K562 (cell line): ENCODE results near the gene GPR35. TPM values are rescaled to one million over a fixed set of nuclear protein-coding genes. Genes with fewer than 3 reads are reported as not detected.

Experiments used
- ATAC-seq: fragments of 200-7000 bp; cut with Tn5 transposase; 3 replicates; pipeline ENCODE4 v1.9.1; 2020; ENCODE audit warnings: moderate library complexity
- BruUV-seq: library from RNA; stranded (reverse); fragments of 400-500 nt; replicated peaks from 2 replicates; lab custom pipeline; 2021; lab: Mats Ljungman, UMichigan
- CTCF ChIA-PET: fragments of 300-600 bp; formaldehyde crosslinking; extraction: SDS; loops from one replicate; lab custom pipeline; 2021; ENCODE audit warnings: low intra/inter-chr PET ratio; lab: Yijun Ruan, JAX
- POLR2A ChIA-PET: fragments of 300-600, 350-650 bp; sonication (Branson Sonifier 250); formaldehyde crosslinking; extraction: SDS; loops from one replicate; lab custom pipeline; 2021; ENCODE audit warnings: antibody characterized with exemption, inconsistent platforms; lab: Yijun Ruan, JAX
- DNase-seq, 4 experiments: peaks; one replicate each; pipeline versions ENCODE4 v3.0.0 to v3.0.0-alpha.2; 2011 to 2018; ENCODE audit warnings: low spot score in 3 of 4, mixed read lengths in 3 of 4; ENCODE audit errors: extremely low read depth in 1 of 4
- FAIRE-seq: peaks from 2 replicates; lab custom pipeline; 2011; peaks lifted over from hg19 to GRCh38; lab: Jason Lieb, UNC
- H2AFZ ChIP-seq: 2 replicates; pipeline ENCODE4 v1.6.0; 2011; ENCODE audit warnings: low read depth, low read length, control low read depth, inconsistent platforms
- H3K27ac ChIP-seq: fragments of 200-600 bp; 3 replicates; pipeline ENCODE4 v1.8.0; 2011; ENCODE audit warnings: low read depth, mild to moderate bottlenecking, control low read depth, inconsistent platforms, low read length, moderate library complexity, mixed read lengths; ENCODE audit errors: extremely low read depth
- H3K27me3 ChIP-seq, 2 experiments: fragments of 300-600 bp in 1 of 2; 2 replicates in 1 of 2; 3 replicates in 1 of 2; pipeline versions ENCODE4 v1.6.0 to v1.8.0; 2011; ENCODE audit warnings: inconsistent platforms in 2 of 2, low read length in 2 of 2, mild to moderate bottlenecking in 1 of 2, mixed read lengths in 1 of 2, moderate library complexity in 1 of 2; ENCODE audit not compliant: control insufficient read depth in 2 of 2, insufficient read depth in 2 of 2
- H3K36me3 ChIP-seq: fragments of 300-600 bp; 3 replicates; pipeline ENCODE4 v1.8.0; 2011; ENCODE audit warnings: mild to moderate bottlenecking, low read length, inconsistent platforms; ENCODE audit not compliant: control insufficient read depth, insufficient read depth
- H3K4me1 ChIP-seq, 2 experiments: fragments of 200-600 bp in 1 of 2; replicated peaks in 1 of 2; 2 replicates in 1 of 2; 3 replicates in 1 of 2; pipeline versions ENCODE4 v1.5.1 to v1.8.0; 2011; ENCODE audit warnings: inconsistent platforms in 2 of 2, low read length in 2 of 2, mild to moderate bottlenecking in 1 of 2, mixed read lengths in 1 of 2, moderate library complexity in 1 of 2; ENCODE audit not compliant: control insufficient read depth in 2 of 2, insufficient read depth in 2 of 2
- H3K4me2 ChIP-seq: 2 replicates; pipeline ENCODE4 v1.6.1; 2011; ENCODE audit warnings: low read length, control low read depth, inconsistent platforms, mixed read lengths; ENCODE audit not compliant: insufficient read depth
- H3K4me3 ChIP-seq: fragments of 200-600 bp; sonication (generic), shearing (Covaris generic); 2 replicates; pipeline ENCODE4 v1.5.1; 2016; ENCODE audit warnings: control low read depth, inconsistent platforms
- H3K79me2 ChIP-seq: fragments of 200-600 bp; 3 replicates; pipeline ENCODE4 v1.8.0; 2011; ENCODE audit warnings: low read length, inconsistent platforms; ENCODE audit not compliant: control insufficient read depth, insufficient read depth
- H3K9ac ChIP-seq, 2 experiments: 2 replicates each; pipeline versions ENCODE4 v1.6.0 to v1.6.1; 2011; ENCODE audit warnings: low read depth in 2 of 2, low read length in 2 of 2, control low read depth in 1 of 2, inconsistent platforms in 1 of 2, mild to moderate bottlenecking in 1 of 2, mixed read lengths in 1 of 2; ENCODE audit not compliant: insufficient read depth in 1 of 2
- H3K9me1 ChIP-seq: one replicate; pipeline ENCODE4 v1.6.0; 2011; ENCODE audit warnings: inconsistent platforms, mild to moderate bottlenecking, low read length, moderate library complexity; ENCODE audit not compliant: control insufficient read depth, insufficient read depth
- H3K9me3 ChIP-seq: replicated peaks from 2 replicates; pipeline ENCODE4 v1.5.1; 2011; ENCODE audit warnings: low read depth, low read length, inconsistent platforms; ENCODE audit not compliant: control insufficient read depth, insufficient read depth
- H4K20me1 ChIP-seq: replicated peaks from 2 replicates; pipeline ENCODE4 v1.6.1; 2011; ENCODE audit warnings: low read length, inconsistent platforms, mixed read lengths; ENCODE audit not compliant: control insufficient read depth, insufficient read depth
- ARID1B ChIP-seq: fragments of 450-650 bp; IDR thresholded peaks from 2 replicates; pipeline ENCODE4 v1.6.1; 2016; ENCODE audit warnings: antibody characterized with exemption, mild to moderate bottlenecking, inconsistent platforms
- BHLHE40 ChIP-seq: IDR thresholded peaks from 2 replicates; pipeline ENCODE4 v1.6.1; 2011; ENCODE audit warnings: low read length, improper control_type of control experiment
- CC2D1A ChIP-seq: fragments of 450-650 bp; IDR thresholded peaks from 2 replicates; pipeline ENCODE4 v1.6.1; 2017; ENCODE audit warnings: mild to moderate bottlenecking
- DDX20 ChIP-seq: fragments of 450-650 bp; IDR thresholded peaks from 2 replicates; pipeline ENCODE4 v1.6.1; 2016; ENCODE audit warnings: missing genetic modification characterization, low read depth, mild to moderate bottlenecking, missing compliant biosample characterization, moderate library complexity
- FOSL1 ChIP-seq: fragments of 200-800 bp; sonication (Bioruptor generic); conservative IDR thresholded peaks from 2 replicates; pipeline ENCODE4 v1.6.1; 2016; ENCODE audit warnings: missing genetic modification characterization, missing compliant biosample characterization
- HDAC6 ChIP-seq: IDR thresholded peaks from 2 replicates; pipeline ENCODE4 v1.6.1; 2012; ENCODE audit warnings: low read depth, mild to moderate bottlenecking, control low read depth, inconsistent platforms, low read length, moderate library complexity
- HDAC8 ChIP-seq: fragments of 450-650 bp; IDR thresholded peaks from 2 replicates; pipeline ENCODE4 v1.6.1; 2016; ENCODE audit warnings: mild to moderate bottlenecking, missing genetic modification characterization, moderate library complexity, missing compliant biosample characterization
- KLF10 ChIP-seq: fragments of 250-450 bp; sonication (Bioruptor Pico); IDR thresholded peaks from 2 replicates; pipeline ENCODE4 v1.6.1; 2021; ENCODE audit warnings: matching md5 sums
- NR1H2 ChIP-seq: sonication (generic); formaldehyde crosslinking; IDR thresholded peaks from 2 replicates; pipeline ENCODE4 v1.4.0; 2020; ENCODE audit warnings: mild to moderate bottlenecking, missing genetic modification reagents
- NRF1 ChIP-seq, 2 experiments: fragments of 450-650 bp; IDR thresholded peaks in 1 of 2; conservative IDR thresholded peaks in 1 of 2; 2 replicates each; pipeline ENCODE4 v1.6.1; 2014; ENCODE audit warnings: mild to moderate bottlenecking in 2 of 2
- RBM14 ChIP-seq: fragments of 200-400 bp; formaldehyde crosslinking; IDR thresholded peaks from 2 replicates; pipeline ENCODE4 v1.6.1; 2018; ENCODE audit warnings: low read depth, mild to moderate bottlenecking, low read length, moderate library complexity, borderline replicate concordance; ENCODE audit not compliant: insufficient read depth
- ZNF134 ChIP-seq: fragments of 250-450 bp; sonication (Bioruptor Pico); conservative IDR thresholded peaks from 2 replicates; pipeline ENCODE4 v1.4.0; 2020
- ZNF431 ChIP-seq: sonication (generic); formaldehyde crosslinking; IDR thresholded peaks from 2 replicates; pipeline ENCODE4 v1.8.0; 2022; ENCODE audit warnings: mild to moderate bottlenecking, missing genetic modification reagents
- ZNF584 ChIP-seq: fragments of 200-800 bp; sonication (Bioruptor generic); IDR thresholded peaks from 2 replicates; pipeline ENCODE4 v1.6.1; 2016; ENCODE audit warnings: low read depth, mild to moderate bottlenecking, missing genetic modification characterization, missing compliant biosample characterization
- ZNF830 ChIP-seq: fragments of 250-450 bp; sonication (Bioruptor Pico); IDR thresholded peaks from 2 replicates; pipeline ENCODE4 v1.5.0; 2021; ENCODE audit warnings: mild to moderate bottlenecking
- WGBS: fragments of 100-300 bp; shearing (Covaris generic); methylation state at CpG from one replicate; pipeline ENCODE4 v1.1.6; 2016; ENCODE audit warnings: low coverage, mixed read lengths; ENCODE audit not compliant: insufficient coverage; ENCODE audit errors: missing lambda C conversion rate; 5-methylcytosine and 5-hydroxymethylcytosine counted together
- in situ Hi-C: fragments of 300-500 bp; cut with MboI; formaldehyde crosslinking; loops from 4 replicates; pipeline ENCODE4 v1.15.0; 2018; ENCODE audit warnings: inconsistent platforms, mixed read lengths
- intact Hi-C: fragments of 100-400 bp; cut with micrococcal nuclease; formaldehyde crosslinking; loops from 2 replicates; pipeline ENCODE4 v1.14.2; 2022
- polyA plus RNA-seq, 8 experiments: library from polyadenylated mRNA; depleted of rRNA in 4 of 8; stranded (reverse) in 5 of 8; unstranded in 3 of 8; fragments of >200 nt; fragmentation: Nextera tagmentation in 2 of 8; fragmentation: Illumina TruSeq in 1 of 8; extraction: Ambion mirVana in 2 of 8; extraction: Trizol in 1 of 8; gene quantifications; 2 replicates each; pipeline versions ENCODE4 v1.2.1 to v1.2.3, GENCODE V29; 2011 to 2014; ENCODE audit warnings: inconsistent platforms in 1 of 8, missing spikeins in 1 of 8
- total RNA-seq, 7 experiments: library from RNA; depleted of rRNA in 6 of 7; stranded (reverse); fragments of >200 nt in 6 of 7; fragmentation: Illumina TruSeq in 2 of 7; extraction: Trizol in 2 of 7; gene quantifications; 2 replicates each; pipeline versions ENCODE4 v1.2.1 to v1.2.3, GENCODE V29; 2011 to 2021; ENCODE audit warnings: low replicate concordance in 1 of 7
- TF ChIP-seq, protein P1 (sequence below): sonication (generic); formaldehyde crosslinking; IDR thresholded peaks from 2 replicates; pipeline ENCODE4 v1.5.0; 2020; ENCODE audit warnings: missing genetic modification reagents

Gene GPR35
- total and polyA plus RNA-seq, 9 of the 15 experiments (the other 6 are each of a cell fraction or from before 2014, with no cell fraction given), result 0.04 to 0.50 (median 0.29) TPM; not detected in 3

DNA sequence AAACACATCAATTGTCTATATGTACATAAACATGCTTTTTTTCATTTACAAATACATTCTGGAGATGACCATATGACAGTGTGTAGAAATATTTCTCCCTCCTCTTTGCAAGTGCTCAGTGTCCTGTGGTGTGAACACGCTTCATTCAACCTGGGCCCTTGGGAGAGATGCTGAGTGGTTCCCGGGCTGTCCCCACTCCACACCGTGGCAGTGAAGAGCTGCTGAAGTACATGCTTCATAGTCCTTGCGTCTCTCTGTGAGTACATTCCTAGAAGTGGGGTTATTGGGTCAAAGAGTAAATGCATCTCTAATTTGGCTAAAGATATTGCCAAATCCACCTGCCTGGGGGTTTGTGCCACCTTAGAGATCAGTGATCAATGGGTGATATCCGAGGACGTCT, 6.5 kb upstream of the GPR35 start:
- no peak overlapping the region for H3K9ac ChIP-seq
- 29% methylated on average over 4 of the region's 6 CpGs for WGBS
- in situ Hi-C loops, result no loop called here
- H3K27me3 ChIP-seq, result no peaks in the 10 kb centered on the region
- no peak overlapping the region for H2AFZ ChIP-seq
- H4K20me1 ChIP-seq, result no peaks in the 10 kb centered on the region
- peaks cover 0 to 25% of the 10 kb centered on the region in 2 experiments; a peak in 2 of 5 replicates for H3K4me1 ChIP-seq
- no peak overlapping the region for H3K4me2 ChIP-seq
- intact Hi-C loops, result no loop called here
- no peak for ATAC-seq
- DNase-seq, result no peak
- H3K79me2 ChIP-seq, result no peaks in the 10 kb centered on the region
- no TSS peak for BruUV-seq
- no peak for FAIRE-seq
- ChIA-PET POLR2A (no interaction called here), CTCF (no interaction called here)
- H3K4me3 ChIP-seq, result no peak overlapping the region
- no peaks in the 10 kb centered on the region for H3K36me3 ChIP-seq
- no peak overlapping the region for H3K27ac ChIP-seq
- H3K9me3 ChIP-seq, result no peaks in the 10 kb centered on the region
- TF ChIP-seq DDX20 (tag) (no peak), RBM14 (no peak), CC2D1A (no peak), FOSL1 (tag) (no peak), BHLHE40 (no peak), ARID1B (no peak), HDAC8 (tag) (no peak), NRF1 (conservative IDR thresholded peaks at IDR 0.05 in 1 of 2, IDR thresholded peaks at IDR 0.05 in 1 of 2) (no peak), ZNF584 (CRISPR knock-in tag) (no peak), ZNF431 (CRISPR knock-in tag) (no peak), HDAC6 (no peak), KLF10 (CRISPR knock-in tag) (no peak), ZNF830 (CRISPR knock-in tag) (no peak), NR1H2 (no peak), ZNF134 (CRISPR knock-in tag) (no peak)
- TF ChIP-seq, protein P1, sequence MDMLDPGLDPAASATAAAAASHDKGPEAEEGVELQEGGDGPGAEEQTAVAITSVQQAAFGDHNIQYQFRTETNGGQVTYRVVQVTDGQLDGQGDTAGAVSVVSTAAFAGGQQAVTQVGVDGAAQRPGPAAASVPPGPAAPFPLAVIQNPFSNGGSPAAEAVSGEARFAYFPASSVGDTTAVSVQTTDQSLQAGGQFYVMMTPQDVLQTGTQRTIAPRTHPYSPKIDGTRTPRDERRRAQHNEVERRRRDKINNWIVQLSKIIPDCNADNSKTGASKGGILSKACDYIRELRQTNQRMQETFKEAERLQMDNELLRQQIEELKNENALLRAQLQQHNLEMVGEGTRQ, result no peak
- H3K9me1 ChIP-seq, result no peaks in the 10 kb centered on the region
